LNCaP clone FGC (cell line): ENCODE data around the gene MRNIP.

Experiments used
- DNase-seq: peaks from one replicate; pipeline ENCODE4 v3.0.0-alpha.2; 2011; ENCODE audit warnings: low read depth
- H3K4me3 ChIP-seq: 2 replicates; pipeline ENCODE4 v1.5.1; 2011; ENCODE audit warnings: mild to moderate bottlenecking, low read depth, low read length, control low read depth
- TF ChIP-seq, protein P1 (sequence below): IDR thresholded peaks from 2 replicates; pipeline ENCODE4 v1.5.1; 2012; ENCODE audit warnings: mild to moderate bottlenecking; ENCODE audit not compliant: control insufficient read depth, insufficient read depth; ENCODE audit errors: extremely low read depth

Gene MRNIP, protein sequence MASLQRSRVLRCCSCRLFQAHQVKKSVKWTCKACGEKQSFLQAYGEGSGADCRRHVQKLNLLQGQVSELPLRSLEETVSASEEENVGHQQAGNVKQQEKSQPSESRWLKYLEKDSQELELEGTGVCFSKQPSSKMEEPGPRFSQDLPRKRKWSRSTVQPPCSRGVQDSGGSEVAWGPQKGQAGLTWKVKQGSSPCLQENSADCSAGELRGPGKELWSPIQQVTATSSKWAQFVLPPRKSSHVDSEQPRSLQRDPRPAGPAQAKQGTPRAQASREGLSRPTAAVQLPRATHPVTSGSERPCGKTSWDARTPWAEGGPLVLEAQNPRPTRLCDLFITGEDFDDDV

DNA sequence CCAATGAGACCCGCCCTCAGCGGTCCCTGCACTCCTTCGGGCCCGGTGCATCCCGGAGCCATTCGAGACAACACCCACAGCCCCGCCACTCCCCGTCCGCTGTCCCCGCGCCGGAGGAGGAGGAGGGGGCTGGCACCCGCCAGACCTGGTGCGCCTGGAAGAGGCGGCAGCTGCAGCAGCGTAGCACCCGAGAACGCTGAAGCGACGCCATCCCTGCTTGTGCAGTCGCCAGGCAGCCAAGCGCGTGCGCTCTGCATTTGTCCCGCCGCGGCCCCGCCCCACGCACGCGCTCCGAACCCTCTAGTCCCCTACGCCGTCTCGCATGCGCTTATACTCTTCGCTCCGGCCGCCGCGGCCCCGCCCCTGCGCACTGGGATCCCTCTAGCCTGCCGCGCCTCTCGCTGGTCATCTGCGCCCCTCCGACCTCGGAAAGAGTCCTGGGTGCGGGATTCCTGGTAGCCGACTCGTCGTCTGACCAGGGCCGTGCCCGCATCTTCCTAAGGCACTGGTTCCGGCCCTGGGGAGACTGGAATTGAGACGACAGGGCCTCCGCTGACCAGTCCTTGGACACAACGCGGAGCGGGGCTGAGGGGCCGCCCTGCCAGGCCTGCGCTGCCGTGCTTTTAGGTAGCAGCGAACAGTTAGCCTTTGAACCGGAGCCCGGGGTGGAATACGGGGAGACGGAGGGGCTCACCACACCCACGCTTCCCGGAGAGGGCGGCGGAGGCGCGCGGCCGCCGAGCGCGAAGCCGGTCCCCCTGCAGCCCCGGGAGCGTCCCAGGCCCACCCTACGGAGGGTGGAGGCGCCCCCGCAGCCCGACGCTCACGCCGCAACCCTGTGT, at the start of gene MRNIP:
Gene MRNIP (minus strand): TSS at position 232 of the 842 bp plus-strand sequence. CDS start 21 bp downstream, at position 211.
- peak; percentile 84 for DNase-seq
- TF ChIP-seq, protein P1, sequence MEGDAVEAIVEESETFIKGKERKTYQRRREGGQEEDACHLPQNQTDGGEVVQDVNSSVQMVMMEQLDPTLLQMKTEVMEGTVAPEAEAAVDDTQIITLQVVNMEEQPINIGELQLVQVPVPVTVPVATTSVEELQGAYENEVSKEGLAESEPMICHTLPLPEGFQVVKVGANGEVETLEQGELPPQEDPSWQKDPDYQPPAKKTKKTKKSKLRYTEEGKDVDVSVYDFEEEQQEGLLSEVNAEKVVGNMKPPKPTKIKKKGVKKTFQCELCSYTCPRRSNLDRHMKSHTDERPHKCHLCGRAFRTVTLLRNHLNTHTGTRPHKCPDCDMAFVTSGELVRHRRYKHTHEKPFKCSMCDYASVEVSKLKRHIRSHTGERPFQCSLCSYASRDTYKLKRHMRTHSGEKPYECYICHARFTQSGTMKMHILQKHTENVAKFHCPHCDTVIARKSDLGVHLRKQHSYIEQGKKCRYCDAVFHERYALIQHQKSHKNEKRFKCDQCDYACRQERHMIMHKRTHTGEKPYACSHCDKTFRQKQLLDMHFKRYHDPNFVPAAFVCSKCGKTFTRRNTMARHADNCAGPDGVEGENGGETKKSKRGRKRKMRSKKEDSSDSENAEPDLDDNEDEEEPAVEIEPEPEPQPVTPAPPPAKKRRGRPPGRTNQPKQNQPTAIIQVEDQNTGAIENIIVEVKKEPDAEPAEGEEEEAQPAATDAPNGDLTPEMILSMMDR: 0 out of 2 replicates have a peak, but pooled peaks have one; percentile 12
- peak within 1 kb of the TSS; percentile 76 for H3K4me3 ChIP-seq

DNA sequence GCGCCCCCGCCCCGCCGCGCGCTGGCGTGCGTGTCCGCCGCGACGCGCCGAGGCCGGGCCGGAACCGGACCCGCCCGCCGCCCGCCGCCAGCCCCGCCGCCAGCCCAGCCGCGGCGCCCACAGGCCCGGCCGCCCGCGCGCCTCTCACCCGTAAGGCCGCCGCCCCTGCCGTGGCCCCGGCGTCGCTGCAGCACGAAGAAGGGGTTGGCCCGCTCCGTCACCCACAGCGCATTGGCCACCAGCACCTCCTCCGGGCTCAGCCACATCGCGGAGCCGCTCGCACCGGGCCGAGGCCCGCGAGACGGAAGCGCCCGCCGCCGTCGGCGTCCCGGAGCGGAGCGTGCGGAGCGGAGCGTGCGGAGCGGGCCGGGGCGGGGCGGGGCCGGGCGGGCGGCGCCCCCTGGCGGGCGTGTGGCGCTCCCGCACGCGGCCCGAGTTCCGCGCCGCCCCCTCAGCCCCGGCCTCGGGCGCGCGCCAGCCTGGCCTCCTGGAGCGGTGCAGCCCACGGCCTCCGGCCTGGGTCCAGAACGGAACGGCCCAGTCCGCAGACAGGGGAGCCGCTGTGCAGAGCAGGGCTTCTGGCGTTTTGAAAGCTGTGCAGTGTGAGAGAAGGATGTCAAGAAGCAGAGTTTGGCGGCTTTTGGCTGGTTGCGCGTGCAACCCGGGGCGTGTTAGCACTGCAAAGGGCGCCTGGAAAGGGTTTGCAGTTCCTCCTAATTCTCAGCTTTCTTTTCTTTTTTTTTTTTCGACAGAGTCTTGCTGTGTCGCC, 49.1 kb upstream of the MRNIP start, which contains the start of gene TBC1D9B:
Gene TBC1D9B (minus strand): TSS at position 342 of the 769 bp plus-strand sequence. CDS start 76 bp downstream, at position 266.
- DNase-seq: no peak
- TF ChIP-seq, protein P1: peak; percentile 66
- peak within 1 kb of the TSS; percentile 76 for H3K4me3 ChIP-seq

DNA sequence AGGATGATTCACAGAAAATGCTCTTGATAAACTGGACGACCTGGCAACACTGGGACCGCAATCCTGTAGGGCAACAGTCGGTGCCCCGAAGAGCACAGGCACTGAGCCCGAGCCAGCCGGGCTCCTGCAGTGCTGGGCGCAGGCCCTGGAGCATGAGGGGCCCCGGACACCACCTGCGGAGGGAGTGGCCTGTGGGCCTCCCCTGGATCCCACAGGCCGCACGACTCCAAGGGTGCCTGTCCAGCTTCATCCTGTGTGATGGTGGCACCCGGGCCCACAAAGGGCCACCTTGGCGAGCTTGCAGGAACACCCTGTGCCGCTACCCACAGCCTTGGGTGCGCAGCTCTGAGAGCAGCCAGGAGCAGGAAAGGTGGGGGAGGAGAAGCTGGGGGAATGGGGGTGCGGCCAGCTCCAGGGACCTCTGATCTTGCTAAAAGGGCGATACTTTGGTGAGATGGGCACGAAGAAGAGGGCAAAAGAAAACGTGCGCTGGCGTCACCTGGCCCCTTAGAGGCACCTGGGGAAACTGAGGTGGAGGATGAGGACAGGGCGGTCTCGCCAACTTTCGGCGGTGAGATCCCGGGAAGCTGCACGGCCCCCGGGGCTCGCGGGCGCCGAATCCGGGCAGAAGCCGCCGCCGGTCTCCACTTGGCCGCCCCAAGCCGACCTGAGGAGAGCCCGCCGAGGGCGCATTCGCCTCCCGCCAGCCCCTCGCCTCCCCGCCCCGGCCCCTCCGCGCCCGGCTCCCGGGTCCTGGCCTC, 48.4 kb upstream of the MRNIP start:
- H3K4me3 ChIP-seq: peak overlapping the region; percentile 76
- TF ChIP-seq, protein P1: no peak
- DNase-seq: no peak

DNA sequence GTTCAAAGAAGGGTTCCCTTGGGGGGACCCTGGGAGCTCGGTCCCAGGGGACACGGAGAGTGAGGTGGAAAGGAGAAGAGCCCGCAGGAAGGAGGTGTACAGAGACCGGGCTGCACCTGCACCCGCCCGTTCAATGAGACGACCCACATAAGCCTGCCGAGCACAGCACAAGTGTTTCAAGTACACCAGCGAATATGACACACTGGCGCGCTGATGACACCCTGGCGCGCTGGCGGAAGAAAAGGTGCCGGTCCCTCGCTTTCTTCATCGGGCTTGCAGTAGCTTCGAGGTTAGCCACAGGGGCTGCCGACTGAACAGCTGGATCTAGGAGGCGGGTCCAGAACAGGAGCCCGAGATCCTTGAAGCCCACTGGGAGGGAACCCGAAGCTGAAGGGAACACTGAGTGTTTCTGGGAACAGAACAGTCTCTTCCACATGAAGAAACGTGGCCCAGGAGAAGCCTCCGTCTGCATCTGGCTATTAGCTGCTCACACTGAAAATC, 47.7 kb upstream of the MRNIP start:
- no peak for DNase-seq
- TF ChIP-seq, protein P1: no peak

DNA sequence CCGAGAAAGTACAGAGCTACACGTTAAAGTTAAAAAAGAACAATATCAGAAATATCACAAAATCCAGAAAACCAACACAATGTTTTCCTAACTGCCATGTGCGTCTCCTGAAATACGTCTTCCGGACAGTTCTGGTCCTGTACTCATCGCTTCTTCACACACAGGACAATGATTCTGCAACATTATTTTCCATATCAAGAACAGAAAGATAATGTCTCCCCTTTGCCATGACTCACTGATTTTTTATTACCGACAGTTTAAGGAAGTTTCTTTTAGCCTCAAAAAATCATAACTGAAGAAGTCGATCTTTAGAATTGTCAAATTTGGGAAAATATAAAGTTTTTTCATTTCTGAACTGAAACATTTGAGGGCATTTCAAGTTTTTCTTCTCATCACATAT, 46.5 kb upstream of the MRNIP start:
- no peak for DNase-seq
- no peak overlapping the region for H3K4me3 ChIP-seq
- TF ChIP-seq, protein P1: no peak

More for the DNA sequence above, 47.7 kb upstream of the MRNIP start:
- H3K4me3 ChIP-seq: peak overlapping the region; percentile 76
